ENCODE measurements around the gene PDE3B. TPM values are rescaled to one million over a fixed set of nuclear protein-coding genes. Genes with fewer than 3 reads are reported as not detected.
"Not testable (repeated sequence)": the region's sequence is repeated elsewhere in the genome, so short reads cannot be mapped to it uniquely, and the experiment has no call there.

PDE3B gene
- total RNA-seq, 2 donors from 2014 or later, result 21.5 to 23.6 TPM

GRCh38 chr11:14623036-14623435, 20.6 kb upstream of the PDE3B start:
- TF ChIP-seq CTCF (IDR thresholded peaks at IDR 0.05), result no peak
- H3K4me1 ChIP-seq, result no peaks in the 10 kb centered on the region
- no peak for DNase-seq

GRCh38 chr11:14625586-14626205, 17.9 kb upstream of the PDE3B start:
- no peak overlapping the region for H3K4me3 ChIP-seq
- intact Hi-C loops (cut with DNase I), result no loop called here
- H3K27me3 ChIP-seq, result no peaks in the 10 kb centered on the region
- no peaks in the 10 kb centered on the region for H3K9me3 ChIP-seq
- TF ChIP-seq CTCF (IDR thresholded peaks at IDR 0.05), result no peak
- no peak overlapping the region for H3K27ac ChIP-seq
- no peak overlapping the region for H3K9ac ChIP-seq (ENCODE audit: low read depth in 2 of 2, low read length in 2 of 2)
- no peaks in the 10 kb centered on the region for H3K4me1 ChIP-seq
- no peak for DNase-seq
- H3K36me3 ChIP-seq, result no peaks in the 10 kb centered on the region

More at GRCh38 chr11:14623036-14623435, 20.6 kb upstream of the PDE3B start:
- no peaks in the 10 kb centered on the region for H3K36me3 ChIP-seq
- no peaks in the 10 kb centered on the region for H3K27me3 ChIP-seq
- H3K9ac ChIP-seq (ENCODE audit: low read depth in 2 of 2, low read length in 2 of 2), result no peak overlapping the region
- intact Hi-C loops (cut with DNase I), result no loop called here
- no peak overlapping the region for H3K27ac ChIP-seq
- no peaks in the 10 kb centered on the region for H3K9me3 ChIP-seq
- no peak overlapping the region for H3K4me3 ChIP-seq

GRCh38 chr11:14626650-14627049, 17.0 kb upstream of the PDE3B start:
- TF ChIP-seq CTCF (IDR thresholded peaks at IDR 0.05), result no peak
- Histone ChIP-seq H3K9ac (ENCODE audit: low read depth in 2 of 2, low read length in 2 of 2) (no peak overlapping the region), H3K4me1 (no peaks in the 10 kb centered on the region), H3K4me3 (no peak overlapping the region), H3K27me3 (no peaks in the 10 kb centered on the region), H3K36me3 (no peaks in the 10 kb centered on the region), H3K9me3 (no peaks in the 10 kb centered on the region), H3K27ac (no peak overlapping the region)
- no peak for DNase-seq
- intact Hi-C loops (cut with DNase I), result no loop called here

- H3K27me3 ChIP-seq; intact Hi-C loops (cut with DNase I); H3K9ac ChIP-seq (ENCODE audit: low read depth in 2 of 2, low read length in 2 of 2); H3K9me3 ChIP-seq; H3K36me3 ChIP-seq; H3K4me1 ChIP-seq; H3K4me3 ChIP-seq: not testable (repeated sequence)
- peak; percentile 70 for DNase-seq
- H3K27ac ChIP-seq, result peak overlapping the region; percentile 63
These were observed 9.9 kb upstream of the PDE3B start for GRCh38 chr11:14633506-14634224.

GRCh38 chr11:14634813-14635212, 8.8 kb upstream of the PDE3B start:
- Histone ChIP-seq H3K9me3 (no peaks in the 10 kb centered on the region), H3K27ac (peak overlapping the region; percentile 63), H3K9ac (ENCODE audit: low read depth in 2 of 2, low read length in 2 of 2) (no peak overlapping the region), H3K4me1 (peaks cover 3% of the 10 kb centered on the region), H3K4me3 (no peak overlapping the region), H3K27me3 (no peaks in the 10 kb centered on the region), H3K36me3 (no peaks in the 10 kb centered on the region)
- no peak for DNase-seq
- TF ChIP-seq CTCF (IDR thresholded peaks at IDR 0.05), result no peak
- intact Hi-C loops (cut with DNase I), result no loop called here

GRCh38 chr11:14635546-14635945, 8.1 kb upstream of the PDE3B start:
- no peak overlapping the region for H3K9ac ChIP-seq (ENCODE audit: low read depth in 2 of 2, low read length in 2 of 2)
- H3K27me3 ChIP-seq, result no peaks in the 10 kb centered on the region
- no peak overlapping the region for H3K4me3 ChIP-seq
- H3K36me3 ChIP-seq, result no peaks in the 10 kb centered on the region
- DNase-seq, result no peak
- intact Hi-C loops (cut with DNase I), result no loop called here
- H3K27ac ChIP-seq, result no peak overlapping the region
- no peaks in the 10 kb centered on the region for H3K9me3 ChIP-seq
- peaks cover 3% of the 10 kb centered on the region for H3K4me1 ChIP-seq
- no peak for TF ChIP-seq CTCF (IDR thresholded peaks at IDR 0.05)

Measured in colonic mucosa (tissue), 4 donors.